Measurements from ENCODE around the gene CPT1B. TPM values are rescaled to one million over a fixed set of nuclear protein-coding genes. Genes with fewer than 3 reads are reported as not detected.

The CPT1B gene
- total and polyA plus RNA-seq, 10 of the 15 experiments (the other 5 are each of a cell fraction or from before 2014, with no cell fraction given) = 3.5 to 54.0 (median 21.7) TPM

DNA sequence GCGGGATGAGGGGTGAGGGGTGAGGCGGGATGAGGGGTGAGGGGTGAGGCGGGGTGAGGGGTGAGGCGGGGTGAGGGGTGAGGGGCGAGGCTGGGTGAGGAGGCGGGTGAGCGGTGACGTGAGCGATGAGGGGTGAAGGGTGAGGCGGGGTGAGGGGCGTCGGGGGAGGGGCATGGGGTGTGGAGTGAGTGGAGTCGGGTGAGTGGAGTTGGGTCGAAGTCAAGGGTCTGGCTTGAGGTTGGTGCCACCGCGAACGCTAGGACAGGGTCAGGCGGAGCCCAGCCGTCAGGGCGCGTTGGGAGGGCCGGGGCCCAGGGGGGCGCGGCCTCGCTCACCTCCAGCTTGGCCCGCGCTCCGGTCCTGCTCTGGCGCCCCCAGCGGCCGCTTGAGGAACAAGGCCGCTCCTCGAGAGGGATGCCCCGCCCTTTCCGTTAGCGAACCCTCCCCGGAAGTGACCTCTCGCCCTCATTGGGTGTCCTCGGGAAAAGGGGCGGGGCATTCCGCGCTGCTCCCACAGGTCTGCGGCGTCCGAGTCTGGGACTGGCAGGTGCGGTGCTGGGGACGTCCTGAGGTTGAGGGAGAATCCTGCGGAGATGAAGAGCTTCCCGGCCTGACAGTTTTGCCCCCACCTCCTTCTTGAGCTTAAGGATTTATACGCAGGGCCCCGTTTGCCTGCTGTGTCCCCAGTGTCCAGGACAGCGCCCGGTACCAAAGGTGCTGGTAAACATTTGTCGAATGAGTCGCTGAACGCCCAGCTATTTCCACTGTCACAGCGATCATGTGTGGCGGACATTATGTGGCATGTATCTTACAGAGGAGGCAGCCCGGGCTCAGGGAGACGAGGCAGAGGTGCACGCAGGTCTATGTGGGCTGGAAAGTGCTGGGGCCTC is 15.5 kb downstream of the CPT1B start, which contains the start of gene SYCE3 (continued):
- peak; percentile 50; the same call in 1 of the 2 replicates for TF ChIP-seq TCF3 (IDR thresholded peaks at IDR 0.05; ENCODE audit: borderline replicate concordance, insufficient read depth, low read depth, low read length)
- TF ChIP-seq, protein P1, sequence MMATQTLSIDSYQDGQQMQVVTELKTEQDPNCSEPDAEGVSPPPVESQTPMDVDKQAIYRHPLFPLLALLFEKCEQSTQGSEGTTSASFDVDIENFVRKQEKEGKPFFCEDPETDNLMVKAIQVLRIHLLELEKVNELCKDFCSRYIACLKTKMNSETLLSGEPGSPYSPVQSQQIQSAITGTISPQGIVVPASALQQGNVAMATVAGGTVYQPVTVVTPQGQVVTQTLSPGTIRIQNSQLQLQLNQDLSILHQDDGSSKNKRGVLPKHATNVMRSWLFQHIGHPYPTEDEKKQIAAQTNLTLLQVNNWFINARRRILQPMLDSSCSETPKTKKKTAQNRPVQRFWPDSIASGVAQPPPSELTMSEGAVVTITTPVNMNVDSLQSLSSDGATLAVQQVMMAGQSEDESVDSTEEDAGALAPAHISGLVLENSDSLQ (IDR thresholded peaks at IDR 0.05) = peak; percentile 67
- 0 out of 2 replicates have a peak, but pooled peaks have one; percentile 6 for TF ChIP-seq TBL1XR1 (IDR thresholded peaks at IDR 0.05; ENCODE audit: low read depth, low read length)
- TF ChIP-seq ZSCAN29 (IDR thresholded peaks at IDR 0.05) = no peak
- no peak for TF ChIP-seq ZNF24 (IDR thresholded peaks at IDR 0.05)
- TF ChIP-seq MYC (IDR thresholded peaks at IDR 0.05; ENCODE audit: insufficient read depth, insufficient read length, insufficient replicate concordance, low read length, severe bottlenecking) = peak; percentile 48
- no peak for TF ChIP-seq TCF12 (IDR thresholded peaks at IDR 0.05; ENCODE audit: low read depth, low read length)
- no peak for TF ChIP-seq PAX8 (IDR thresholded peaks at IDR 0.05)
- TF ChIP-seq NR2F1 (conservative IDR thresholded peaks at IDR 0.05) = peak; percentile 87
- no peak for TF ChIP-seq RBBP5 (conservative IDR thresholded peaks at IDR 0.05)
- no peak for TF ChIP-seq IRF5 (IDR thresholded peaks at IDR 0.05; ENCODE audit: borderline replicate concordance)
- TF ChIP-seq ATF2 (IDR thresholded peaks at IDR 0.05; ENCODE audit: low read length) = no peak
- TF ChIP-seq RELA (IDR thresholded peaks at IDR 0.05; ENCODE audit: borderline replicate concordance, partially characterized antibody) = no peak
